A673 (cell line): ENCODE measurements around the gene CETP. TPM values are rescaled to one million over a fixed set of nuclear protein-coding genes. Genes with fewer than 3 reads are reported as not detected.

Source experiments
- BruUV-seq: library from RNA; stranded (reverse); fragments of 400-500 nt; replicated peaks from 2 replicates; lab custom pipeline; 2021; lab: Mats Ljungman, UMichigan
- CTCF ChIA-PET: fragments of 300-600 bp; sonication (Branson Sonifier 250); formaldehyde crosslinking; loops from one replicate; lab custom pipeline; 2022; ENCODE audit warnings: antibody characterized with exemption; lab: Charles Lee
- POLR2A ChIA-PET: fragments of 300-600 bp; sonication (Branson Sonifier 250); formaldehyde crosslinking; loops from one replicate; lab custom pipeline; 2022; ENCODE audit warnings: antibody characterized with exemption; ENCODE audit not compliant: low non-redundant PET; lab: Charles Lee
- DNase-seq: peaks from one replicate; pipeline ENCODE4 v3.0.0-alpha.2; 2015; ENCODE audit warnings: low spot score
- H3K27ac ChIP-seq: fragments of 200-600 bp; sonication (generic); 2 replicates; pipeline ENCODE4 v1.5.1; 2016; ENCODE audit warnings: mixed run types, low read depth, mild to moderate bottlenecking, mixed read lengths, antibody characterized with exemption, low read length; ENCODE audit not compliant: poor library complexity, severe bottlenecking
- H3K27me3 ChIP-seq: fragments of 200-600 bp; sonication (generic); replicated peaks from 2 replicates; pipeline ENCODE4 v1.6.1; 2017; ENCODE audit warnings: mixed run types, low read depth, mild to moderate bottlenecking, mixed read lengths, antibody characterized with exemption, low read length; ENCODE audit not compliant: insufficient read depth, poor library complexity
- H3K36me3 ChIP-seq: fragments of 200-600 bp; sonication (generic); 2 replicates; pipeline ENCODE4 v1.6.1; 2016; ENCODE audit warnings: mixed run types, mild to moderate bottlenecking, mixed read lengths, antibody characterized with exemption, low read length; ENCODE audit not compliant: insufficient read depth, poor library complexity, severe bottlenecking
- H3K4me1 ChIP-seq: fragments of 200-600 bp; sonication (generic); 2 replicates; pipeline ENCODE4 v1.6.1; 2017; ENCODE audit warnings: mixed run types, mild to moderate bottlenecking, mixed read lengths, antibody characterized with exemption, low read length; ENCODE audit not compliant: insufficient read depth, poor library complexity, severe bottlenecking
- H3K4me3 ChIP-seq: fragments of 200-600 bp; sonication (generic); 2 replicates; pipeline ENCODE4 v1.5.1; 2016; ENCODE audit warnings: low read depth, mixed run types, mild to moderate bottlenecking, mixed read lengths, low read length; ENCODE audit not compliant: poor library complexity, severe bottlenecking
- H3K9me3 ChIP-seq: fragments of 200-600 bp; sonication (generic); 2 replicates; pipeline ENCODE4 v1.6.1; 2016; ENCODE audit warnings: mixed run types, low read depth, mild to moderate bottlenecking, mixed read lengths, antibody characterized with exemption, low read length; ENCODE audit not compliant: poor library complexity, severe bottlenecking
- EZH2 ChIP-seq: fragments of 200-600 bp; sonication (generic); IDR thresholded peaks from 2 replicates; pipeline ENCODE4 v1.6.1; 2017; ENCODE audit warnings: borderline replicate concordance, low read depth, mild to moderate bottlenecking, mixed read lengths, antibody characterized with exemption, low read length; ENCODE audit not compliant: poor library complexity, severe bottlenecking
- intact Hi-C: fragments of 100-400 bp; cut with micrococcal nuclease; formaldehyde crosslinking; loops from one replicate; pipeline ENCODE4 v1.10.0; 2022; ENCODE audit not compliant: unreplicated experiment
- total RNA-seq: library from RNA; stranded (reverse); gene quantifications from 2 replicates; pipeline ENCODE4 v1.2.3, GENCODE V29; 2021
- TF ChIP-seq, protein P1 (sequence below): fragments of 300-800, 200-600 bp; sonication (generic); conservative IDR thresholded peaks from 2 replicates; pipeline ENCODE4 v1.5.1; 2017; ENCODE audit warnings: low read depth, mild to moderate bottlenecking, antibody characterized with exemption, low read length, moderate library complexity, mixed read lengths

Gene CETP
- total RNA-seq, 1 experiment from 2014 or later, result not detected

GRCh38 chr16:56946767-56947603 is 14.8 kb upstream of the CETP start:
- no peaks in the 10 kb centered on the region for H3K9me3 ChIP-seq
- POLR2A ChIA-PET, result interaction anchor here (0.7 kb wide), 1 partner anchor 10 kb away, joined by 4 read pairs; no protein-coding TSS in a partner anchor
- no TSS peak for BruUV-seq
- no peaks in the 10 kb centered on the region for H3K27me3 ChIP-seq
- DNase-seq, result no peak
- peaks cover 41% of the 10 kb centered on the region for H3K36me3 ChIP-seq
- H3K4me1 ChIP-seq, result no peaks in the 10 kb centered on the region
- CTCF ChIA-PET, result interaction anchor here (0.5 to 0.6 kb wide), 2 partner anchors 576 to 900 kb away, joined by 3 to 4 read pairs; no protein-coding TSS in a partner anchor
- no peak overlapping the region for H3K4me3 ChIP-seq
- TF ChIP-seq, protein P1, sequence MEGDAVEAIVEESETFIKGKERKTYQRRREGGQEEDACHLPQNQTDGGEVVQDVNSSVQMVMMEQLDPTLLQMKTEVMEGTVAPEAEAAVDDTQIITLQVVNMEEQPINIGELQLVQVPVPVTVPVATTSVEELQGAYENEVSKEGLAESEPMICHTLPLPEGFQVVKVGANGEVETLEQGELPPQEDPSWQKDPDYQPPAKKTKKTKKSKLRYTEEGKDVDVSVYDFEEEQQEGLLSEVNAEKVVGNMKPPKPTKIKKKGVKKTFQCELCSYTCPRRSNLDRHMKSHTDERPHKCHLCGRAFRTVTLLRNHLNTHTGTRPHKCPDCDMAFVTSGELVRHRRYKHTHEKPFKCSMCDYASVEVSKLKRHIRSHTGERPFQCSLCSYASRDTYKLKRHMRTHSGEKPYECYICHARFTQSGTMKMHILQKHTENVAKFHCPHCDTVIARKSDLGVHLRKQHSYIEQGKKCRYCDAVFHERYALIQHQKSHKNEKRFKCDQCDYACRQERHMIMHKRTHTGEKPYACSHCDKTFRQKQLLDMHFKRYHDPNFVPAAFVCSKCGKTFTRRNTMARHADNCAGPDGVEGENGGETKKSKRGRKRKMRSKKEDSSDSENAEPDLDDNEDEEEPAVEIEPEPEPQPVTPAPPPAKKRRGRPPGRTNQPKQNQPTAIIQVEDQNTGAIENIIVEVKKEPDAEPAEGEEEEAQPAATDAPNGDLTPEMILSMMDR, result no peak
- no peak for TF ChIP-seq EZH2
- intact Hi-C loops, result no loop called here
- no peak overlapping the region for H3K27ac ChIP-seq

GRCh38 chr16:56947604-56947995 is 14.2 kb upstream of the CETP start:
- no peak for DNase-seq
- no peak overlapping the region for H3K27ac ChIP-seq
- H3K36me3 ChIP-seq, result peaks cover 34% of the 10 kb centered on the region
- ChIA-PET POLR2A (no interaction called here), CTCF (interaction anchor here (0.5 to 0.6 kb wide), 2 partner anchors 575 to 899 kb away, joined by 3 to 4 read pairs; no protein-coding TSS in a partner anchor)
- intact Hi-C loops, result no loop called here
- H3K9me3 ChIP-seq, result no peaks in the 10 kb centered on the region
- H3K27me3 ChIP-seq, result no peaks in the 10 kb centered on the region
- BruUV-seq, result no TSS peak
- H3K4me3 ChIP-seq, result no peak overlapping the region
- TF ChIP-seq, protein P1, result no peak
- no peak for TF ChIP-seq EZH2
- no peaks in the 10 kb centered on the region for H3K4me1 ChIP-seq

DNA sequence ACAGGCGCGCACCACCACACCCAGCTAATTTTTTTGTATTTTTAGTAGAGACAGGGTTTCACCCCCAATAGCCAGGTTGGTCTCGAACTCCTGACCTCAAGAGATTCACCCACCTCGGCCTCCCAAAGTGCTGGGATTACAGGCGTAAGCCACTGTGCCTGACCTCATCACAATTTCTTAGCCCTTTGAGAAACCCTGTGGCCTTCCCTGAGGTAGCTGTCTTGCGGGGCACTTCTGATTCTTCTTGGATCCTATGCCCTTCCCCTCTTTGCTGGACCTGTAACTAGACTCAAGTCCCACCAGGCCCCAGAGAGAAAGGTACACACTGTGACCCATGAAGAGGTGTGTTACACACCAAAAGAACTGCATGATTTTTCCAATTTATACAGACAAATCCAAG is 13.5 kb upstream of the CETP start:
- Histone ChIP-seq H3K36me3 (peaks cover 28% of the 10 kb centered on the region), H3K4me1 (no peaks in the 10 kb centered on the region), H3K27ac (no peak overlapping the region), H3K4me3 (no peak overlapping the region), H3K27me3 (no peaks in the 10 kb centered on the region), H3K9me3 (no peaks in the 10 kb centered on the region)
- POLR2A ChIA-PET, result no interaction called here
- CTCF ChIA-PET, result no interaction called here
- intact Hi-C loops, result no loop called here
- BruUV-seq, result no TSS peak
- DNase-seq, result no peak
- TF ChIP-seq EZH2, result no peak
